Esophagus muscularis mucosa (tissue), 4 donors: ENCODE data around the gene RETN.

Experiments
- EP300 ChIP-seq: sonication (generic); formaldehyde crosslinking; IDR thresholded peaks from one replicate; pipeline ENCODE4 v1.6.1; 2017; ENCODE audit warnings: antibody characterized with exemption
- POLR2A ChIP-seq: fragments of 450-650 bp; IDR thresholded peaks from one replicate; pipeline ENCODE4 v1.6.1; 2017; ENCODE audit warnings: antibody characterized with exemption, moderate library complexity, mild to moderate bottlenecking, low read depth
- POLR2AphosphoS5 ChIP-seq, 2 donors: sonication (generic); formaldehyde crosslinking; IDR thresholded peaks; one replicate each; pipeline ENCODE4 v1.6.1; 2017; ENCODE audit warnings: antibody characterized with exemption in 2 of 2
- TF ChIP-seq, protein P1 (sequence below), 3 experiments: fragments of 200-600 bp in 2 of 3; fragments of 450-650 bp in 1 of 3; sonication (generic) in 2 of 3; IDR thresholded peaks; one replicate each; pipeline ENCODE4 v1.5.1; 2017 to 2019; ENCODE audit warnings: antibody characterized with exemption in 3 of 3, mild to moderate bottlenecking in 2 of 3, moderate library complexity in 1 of 3

DNA sequence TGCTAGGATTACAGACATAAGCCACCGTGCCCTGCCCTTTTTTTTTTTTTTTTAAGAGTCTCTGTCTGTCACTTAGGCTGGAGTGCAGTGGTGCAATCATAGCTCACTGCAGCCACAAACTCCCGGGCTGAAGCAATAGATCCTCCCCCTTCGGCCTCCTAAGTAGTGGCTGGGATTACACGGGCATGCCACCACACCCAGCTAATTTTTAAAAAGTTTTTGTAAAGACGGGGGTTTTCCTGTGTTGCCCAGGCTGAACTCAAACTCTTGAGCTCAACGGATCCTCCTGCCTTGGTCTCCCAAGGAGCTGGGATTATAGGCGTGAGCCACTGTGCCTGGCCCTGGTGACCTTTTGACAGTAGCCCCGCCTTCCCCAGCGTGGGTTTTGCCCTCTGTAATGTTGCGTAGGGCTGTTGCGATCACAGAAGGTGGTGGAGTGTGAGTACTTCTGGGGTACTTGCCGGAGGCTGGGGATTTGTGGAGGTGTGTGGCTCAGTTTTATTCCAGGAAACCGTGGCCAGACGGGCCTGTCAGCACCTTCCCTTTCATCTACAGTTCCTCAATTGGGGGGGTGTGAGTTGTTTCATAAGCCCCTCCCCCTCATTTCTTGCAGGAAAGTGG lies 11.6 kb upstream of the RETN start:
- TF ChIP-seq, protein P1, sequence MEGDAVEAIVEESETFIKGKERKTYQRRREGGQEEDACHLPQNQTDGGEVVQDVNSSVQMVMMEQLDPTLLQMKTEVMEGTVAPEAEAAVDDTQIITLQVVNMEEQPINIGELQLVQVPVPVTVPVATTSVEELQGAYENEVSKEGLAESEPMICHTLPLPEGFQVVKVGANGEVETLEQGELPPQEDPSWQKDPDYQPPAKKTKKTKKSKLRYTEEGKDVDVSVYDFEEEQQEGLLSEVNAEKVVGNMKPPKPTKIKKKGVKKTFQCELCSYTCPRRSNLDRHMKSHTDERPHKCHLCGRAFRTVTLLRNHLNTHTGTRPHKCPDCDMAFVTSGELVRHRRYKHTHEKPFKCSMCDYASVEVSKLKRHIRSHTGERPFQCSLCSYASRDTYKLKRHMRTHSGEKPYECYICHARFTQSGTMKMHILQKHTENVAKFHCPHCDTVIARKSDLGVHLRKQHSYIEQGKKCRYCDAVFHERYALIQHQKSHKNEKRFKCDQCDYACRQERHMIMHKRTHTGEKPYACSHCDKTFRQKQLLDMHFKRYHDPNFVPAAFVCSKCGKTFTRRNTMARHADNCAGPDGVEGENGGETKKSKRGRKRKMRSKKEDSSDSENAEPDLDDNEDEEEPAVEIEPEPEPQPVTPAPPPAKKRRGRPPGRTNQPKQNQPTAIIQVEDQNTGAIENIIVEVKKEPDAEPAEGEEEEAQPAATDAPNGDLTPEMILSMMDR (IDR thresholded peaks at IDR 0.05) = no peak
- TF ChIP-seq POLR2A (no peak), POLR2AphosphoS5 (IDR thresholded peaks at IDR 0.05) (no peak), EP300 (no peak)
